DND-41 (cell line): ENCODE results near the gene KEAP1.

ENCODE experiments used
- ATAC-seq: fragments of 200-7000 bp; cut with Tn5 transposase; 3 replicates; pipeline ENCODE4 v1.9.1; 2021; ENCODE audit warnings: low read depth; ENCODE audit not compliant: insufficient read depth
- DNase-seq: peaks from one replicate; pipeline ENCODE4 v3.0.0-alpha.2; 2020
- H2AFZ ChIP-seq: 2 replicates; pipeline ENCODE4 v1.6.0; 2012; ENCODE audit warnings: low read depth, low read length
- H3K27ac ChIP-seq: 2 replicates; pipeline ENCODE4 v1.5.1; 2012; ENCODE audit warnings: low read length, inconsistent platforms
- H3K27me3 ChIP-seq: fragments of 200-600 bp; sonication (generic); 2 replicates; pipeline ENCODE4 v1.6.0; 2012; ENCODE audit warnings: low read length, mild to moderate bottlenecking, inconsistent platforms; ENCODE audit not compliant: insufficient read depth, poor library complexity
- H3K36me3 ChIP-seq: 2 replicates; pipeline ENCODE4 v1.5.1; 2012; ENCODE audit warnings: low read length, inconsistent platforms; ENCODE audit not compliant: insufficient read depth
- H3K4me1 ChIP-seq: 2 replicates; pipeline ENCODE4 v1.5.1; 2012; ENCODE audit warnings: mild to moderate bottlenecking, low read length; ENCODE audit not compliant: insufficient read depth
- H3K4me2 ChIP-seq: 2 replicates; pipeline ENCODE4 v1.6.0; 2012; ENCODE audit warnings: mild to moderate bottlenecking, moderate library complexity, low read length, inconsistent platforms; ENCODE audit not compliant: insufficient read depth
- H3K4me3 ChIP-seq, 2 experiments: fragments of 200-600 bp in 1 of 2; shearing (Covaris generic) in 1 of 2; 2 replicates each; pipeline ENCODE4 v1.5.1; 2012 to 2016; ENCODE audit warnings: inconsistent platforms in 2 of 2, low read length in 2 of 2, mild to moderate bottlenecking in 2 of 2, low read depth in 1 of 2, moderate library complexity in 1 of 2
- H3K79me2 ChIP-seq: 2 replicates; pipeline ENCODE4 v1.6.0; 2012; ENCODE audit warnings: low read length, inconsistent platforms; ENCODE audit not compliant: insufficient read depth
- H3K9ac ChIP-seq: 2 replicates; pipeline ENCODE4 v1.6.0; 2012; ENCODE audit warnings: low read depth, mild to moderate bottlenecking, inconsistent platforms, low read length, moderate library complexity
- H3K9me3 ChIP-seq: 2 replicates; pipeline ENCODE4 v1.5.1; 2012; ENCODE audit warnings: low read length, moderate library complexity, mild to moderate bottlenecking, inconsistent platforms; ENCODE audit not compliant: insufficient read depth, severe bottlenecking
- H4K20me1 ChIP-seq: 2 replicates; pipeline ENCODE4 v1.6.0; 2012; ENCODE audit warnings: low read length; ENCODE audit not compliant: insufficient read depth
- CTCF ChIP-seq: IDR thresholded peaks from 2 replicates; pipeline ENCODE4 v1.5.1; 2012; ENCODE audit warnings: borderline replicate concordance, low read length, moderate library complexity, mild to moderate bottlenecking; ENCODE audit not compliant: poor library complexity, severe bottlenecking; ENCODE audit errors: extremely low read depth
- EZH2 ChIP-seq: IDR thresholded peaks from 3 replicates; pipeline ENCODE4 v1.6.1; 2012; ENCODE audit warnings: borderline replicate concordance, low read depth, mild to moderate bottlenecking, moderate library complexity, low read length, inconsistent platforms; ENCODE audit not compliant: severe bottlenecking

Gene KEAP1

DNA sequence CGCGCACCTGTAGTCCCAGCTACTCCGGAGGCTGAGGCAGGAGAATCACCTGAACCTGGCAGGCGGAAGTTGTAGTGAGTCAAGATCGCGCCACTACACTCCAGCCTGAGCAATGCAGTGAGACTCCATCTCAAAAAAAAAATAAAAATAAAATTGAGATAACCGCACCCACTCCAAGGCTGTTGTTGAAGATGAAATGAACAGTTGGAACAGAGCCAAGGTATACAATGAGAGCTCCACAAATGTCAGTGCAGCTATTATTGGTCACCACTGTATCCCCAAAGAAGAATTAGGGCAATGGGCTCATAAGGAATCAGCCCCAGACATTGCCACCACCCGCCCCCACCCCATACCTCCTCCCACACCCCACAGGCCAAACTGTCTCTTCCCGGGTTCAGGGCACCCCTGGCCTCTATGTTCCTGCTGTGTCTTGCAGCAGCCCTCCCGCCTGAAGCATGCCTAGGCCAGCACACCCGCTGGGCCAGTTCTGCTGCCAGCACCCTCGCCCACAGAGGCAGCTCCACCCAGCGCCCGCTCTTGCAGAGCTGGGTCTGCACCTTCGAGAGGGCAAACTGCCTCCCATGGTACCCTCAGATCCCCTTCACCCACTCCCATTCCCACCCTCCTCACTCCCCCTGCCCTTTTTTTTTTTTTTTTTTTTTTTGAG is 17.6 kb upstream of the KEAP1 start:
- no peaks in the 10 kb centered on the region for H3K27me3 ChIP-seq
- H3K9ac ChIP-seq = no peak overlapping the region
- no peak for TF ChIP-seq CTCF
- TF ChIP-seq EZH2 = no peak
- ATAC-seq (no peak), DNase-seq (no peak)
- no peaks in the 10 kb centered on the region for H3K36me3 ChIP-seq
- H3K9me3 ChIP-seq = no peaks in the 10 kb centered on the region
- no peaks in the 10 kb centered on the region for H4K20me1 ChIP-seq
- H3K4me3 ChIP-seq = no peak overlapping the region
- no peak overlapping the region for H3K27ac ChIP-seq
- no peak overlapping the region for H2AFZ ChIP-seq
- H3K4me1 ChIP-seq = no peaks in the 10 kb centered on the region
- no peak overlapping the region for H3K4me2 ChIP-seq
- H3K79me2 ChIP-seq = no peaks in the 10 kb centered on the region

DNA sequence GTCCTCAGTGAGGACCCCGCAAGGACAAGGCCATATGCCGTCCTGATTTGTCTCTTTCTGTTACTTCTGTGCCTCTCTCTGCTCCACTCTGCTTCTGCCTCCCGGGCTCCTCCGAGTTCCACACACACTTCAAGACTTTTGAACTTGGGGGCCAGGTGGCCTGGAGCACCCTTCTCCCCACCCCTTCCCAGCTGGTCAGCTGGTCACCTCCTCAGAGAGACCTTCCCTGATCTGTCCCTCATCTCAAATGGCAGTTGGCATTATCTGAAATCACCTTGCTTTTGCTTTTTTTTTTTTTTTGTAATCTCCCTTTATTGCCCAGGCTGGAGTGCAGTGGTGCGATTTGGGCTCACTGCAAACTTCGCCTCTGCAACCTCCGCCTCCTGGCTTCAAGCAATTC is 16.3 kb upstream of the KEAP1 start:
- Histone ChIP-seq H3K79me2 (no peaks in the 10 kb centered on the region), H3K4me2 (no peak overlapping the region), H3K4me3 (no peak overlapping the region), H3K9me3 (no peaks in the 10 kb centered on the region), H3K36me3 (no peaks in the 10 kb centered on the region), H4K20me1 (no peaks in the 10 kb centered on the region), H2AFZ (no peak overlapping the region), H3K27ac (no peak overlapping the region), H3K27me3 (no peaks in the 10 kb centered on the region), H3K9ac (no peak overlapping the region), H3K4me1 (no peaks in the 10 kb centered on the region)
- no peak for TF ChIP-seq CTCF
- no peak for TF ChIP-seq EZH2
- ATAC-seq (no peak), DNase-seq (no peak)

GRCh38 chr19:10518444-10519361 is 15.5 kb upstream of the KEAP1 start:
- H3K9ac ChIP-seq = no peak overlapping the region
- no peak for DNase-seq
- no peak overlapping the region for H3K27ac ChIP-seq
- no peak; the same call in 2 of the 3 replicates for ATAC-seq
- no peaks in the 10 kb centered on the region for H3K36me3 ChIP-seq
- no peaks in the 10 kb centered on the region for H4K20me1 ChIP-seq
- H3K27me3 ChIP-seq = no peaks in the 10 kb centered on the region
- H3K79me2 ChIP-seq = no peaks in the 10 kb centered on the region
- no peaks in the 10 kb centered on the region for H3K9me3 ChIP-seq
- no peaks in the 10 kb centered on the region for H3K4me1 ChIP-seq
- no peak overlapping the region for H2AFZ ChIP-seq
- H3K4me2 ChIP-seq = no peak overlapping the region
- no peak overlapping the region for H3K4me3 ChIP-seq
- TF ChIP-seq EZH2 (no peak), CTCF (no peak)
